Lung (tissue), 12 donors: ENCODE results near the gene SCAMP1. TPM values are rescaled to one million over a fixed set of nuclear protein-coding genes. Genes with fewer than 3 reads are reported as not detected.

ENCODE experiments used
- ATAC-seq: fragments of 200-7000 bp; cut with Tn5 transposase; one replicate; pipeline ENCODE4 v1.9.1; 2020; ENCODE audit warnings: moderate number of reproducible peaks; ENCODE audit not compliant: insufficient read depth, low FRiP score
- DNase-seq, 3 donors: peaks; one replicate each; pipeline ENCODE4 v3.0.0-alpha.2; 2013 to 2017
- H3K27ac ChIP-seq, 2 donors: one replicate each; pipeline ENCODE4 v1.5.1; 2013; ENCODE audit warnings: mild to moderate bottlenecking in 2 of 2, moderate library complexity in 2 of 2, control low read depth in 1 of 2, inconsistent platforms in 1 of 2, low read depth in 1 of 2, low read length in 1 of 2
- H3K27me3 ChIP-seq, 3 donors: one replicate each; pipeline ENCODE4 v1.5.1; 2013; ENCODE audit warnings: low read length in 2 of 3; ENCODE audit not compliant: control insufficient read depth in 3 of 3, insufficient read depth in 3 of 3
- H3K36me3 ChIP-seq, 4 donors: one replicate each; pipeline ENCODE4 v1.5.1; 2013; ENCODE audit warnings: low read length in 4 of 4, mild to moderate bottlenecking in 1 of 4, moderate library complexity in 1 of 4; ENCODE audit not compliant: control insufficient read depth in 4 of 4, insufficient read depth in 4 of 4
- H3K4me1 ChIP-seq, 5 donors: one replicate each; pipeline ENCODE4 v1.5.1; 2013; ENCODE audit warnings: low read length in 5 of 5, mild to moderate bottlenecking in 2 of 5, moderate library complexity in 1 of 5; ENCODE audit not compliant: control insufficient read depth in 5 of 5, insufficient read depth in 5 of 5
- H3K4me3 ChIP-seq: one replicate; pipeline ENCODE4 v1.5.1; 2013; ENCODE audit warnings: mild to moderate bottlenecking, control low read depth, moderate library complexity
- H3K9ac ChIP-seq, 2 donors: one replicate each; pipeline ENCODE4 v1.5.1; 2013; ENCODE audit warnings: low read length in 2 of 2, control low read depth in 1 of 2; ENCODE audit not compliant: insufficient read depth in 1 of 2
- H3K9me3 ChIP-seq, 4 donors: one replicate each; pipeline ENCODE4 v1.5.1; 2013; ENCODE audit warnings: low read length in 3 of 4, mild to moderate bottlenecking in 1 of 4, moderate library complexity in 1 of 4; ENCODE audit not compliant: control insufficient read depth in 4 of 4, insufficient read depth in 3 of 4
- CTCF ChIP-seq: IDR thresholded peaks from 2 replicates; pipeline ENCODE4 v1.5.1; 2012; ENCODE audit warnings: mild to moderate bottlenecking; ENCODE audit errors: control extremely low read depth, extremely low read depth
- WGBS, 2 donors: extraction: QIAGEN DNeasy Blood & Tissue Kit; methylation state at CpG; one replicate each; pipeline ENCODE4 v1.1.7; 2013; 5-methylcytosine and 5-hydroxymethylcytosine counted together
- polyA plus RNA-seq, 2 donors: library from polyadenylated mRNA; stranded (reverse); fragments of 200-250 nt; gene quantifications; one replicate each; pipeline ENCODE4 v1.2.1, GENCODE V29; 2013
- total RNA-seq, 2 donors: library from RNA; depleted of rRNA in 1 of 2; stranded (reverse); fragments of >200 nt in 1 of 2; gene quantifications; one replicate each; pipeline ENCODE4 v1.2.1, GENCODE V29; 2014 to 2021
- donor health status: control.
- donor health status: control.
- donor health status: Bipolar disorder and iron deficiency.
- donor health status: healthy.
- donor health status: DM: yes; HTN: yes; CAD: no.

The SCAMP1 gene
- total and polyA plus RNA-seq, 4 donors: 7.7 to 45.8 (median 16.9) TPM

GRCh38 chr5:78495800-78496199 is 135.4 kb downstream of the SCAMP1 start:
- peaks cover 0 to 3% (median 0%) of the 10 kb centered on the region in 4 donors for H3K9me3 ChIP-seq
- H3K27ac ChIP-seq: peak overlapping the region in 1 of 2 donors; percentile 4
- peaks cover 0 to 16% (median 3%) of the 10 kb centered on the region in 5 donors for H3K4me1 ChIP-seq
- H3K4me3 ChIP-seq: no peak overlapping the region
- DNase-seq (no peak), ATAC-seq (no peak)
- H3K9ac ChIP-seq: no peak overlapping the region
- H3K36me3 ChIP-seq: peaks cover 0 to 5% (median 4%) of the 10 kb centered on the region in 4 donors
- WGBS, 2 donors: 27 to 36% methylated on average over 6 of the region's 6 CpGs
- no peak for TF ChIP-seq CTCF
- H3K27me3 ChIP-seq: no peaks in the 10 kb centered on the region

- Histone ChIP-seq H3K9ac (no peak overlapping the region), H3K27ac (no peak overlapping the region), H3K4me3 (no peak overlapping the region), H3K4me1 (peaks cover 0 to 16% (median 3%) of the 10 kb centered on the region in 5 donors), H3K36me3 (peaks cover 0 to 5% (median 1%) of the 10 kb centered on the region in 4 donors), H3K27me3 (no peaks in the 10 kb centered on the region), H3K9me3 (peaks cover 0 to 3% (median 0%) of the 10 kb centered on the region in 4 donors)
- TF ChIP-seq CTCF: no peak
- ATAC-seq (no peak), DNase-seq (no peak)
Observed at GRCh38 chr5:78496373-78496772, 136.0 kb downstream of the SCAMP1 start.

GRCh38 chr5:78497573-78498533 is 137.4 kb downstream of the SCAMP1 start:
- Histone ChIP-seq H3K27me3 (no peaks in the 10 kb centered on the region), H3K4me3 (no peak overlapping the region), H3K27ac (no peak overlapping the region), H3K36me3 (peaks cover 0 to 5% (median 0%) of the 10 kb centered on the region in 4 donors), H3K9ac (no peak overlapping the region), H3K4me1 (peaks cover 0 to 15% (median 10%) of the 10 kb centered on the region in 5 donors), H3K9me3 (peaks cover 0 to 3% (median 0%) of the 10 kb centered on the region in 4 donors)
- DNase-seq (no peak), ATAC-seq (no peak)
- TF ChIP-seq CTCF: no peak
- WGBS, 2 donors: 51 to 57% methylated on average over 13 of the region's 13 CpGs
